Spleen (tissue), 11 donors: ENCODE measurements around the gene GLP2R. TPM values are rescaled to one million over a fixed set of nuclear protein-coding genes. Genes with fewer than 3 reads are reported as not detected.

ENCODE experiments used
- DNase-seq: peaks from one replicate; pipeline ENCODE4 v3.0.0-alpha.2; 2020
- H3K27ac ChIP-seq, 8 donors: fragments of 200-600 bp; sonication (generic) in 7 of 8; 1 replicate in 4 of 8; 2 replicates in 4 of 8; pipeline versions ENCODE4 v1.5.0 to v1.8.0; 2016 to 2021; ENCODE audit warnings: inconsistent platforms in 4 of 8, mild to moderate bottlenecking in 4 of 8, moderate library complexity in 1 of 8
- H3K27me3 ChIP-seq, 7 donors: fragments of 200-600 bp; sonication (generic) in 6 of 7; replicated peaks in 1 of 7; 1 replicate in 4 of 7; 2 replicates in 3 of 7; pipeline versions ENCODE4 v1.5.0 to v1.8.0; 2016 to 2021; ENCODE audit warnings: inconsistent platforms in 3 of 7, mild to moderate bottlenecking in 1 of 7
- H3K36me3 ChIP-seq, 6 donors: fragments of 200-600 bp; sonication (generic) in 5 of 6; 1 replicate in 4 of 6; 2 replicates in 2 of 6; pipeline versions ENCODE4 v1.5.0 to v1.8.0; 2016 to 2021; ENCODE audit warnings: inconsistent platforms in 2 of 6
- H3K4me1 ChIP-seq, 6 donors: fragments of 200-600 bp; sonication (generic) in 5 of 6; 1 replicate in 3 of 6; 2 replicates in 3 of 6; pipeline versions ENCODE4 v1.5.0 to v1.8.0; 2016 to 2021; ENCODE audit warnings: inconsistent platforms in 3 of 6
- H3K4me3 ChIP-seq, 8 donors: fragments of 200-600 bp; sonication (generic) in 7 of 8; 1 replicate in 4 of 8; 2 replicates in 4 of 8; pipeline versions ENCODE4 v1.5.0 to v1.8.0; 2016 to 2021; ENCODE audit warnings: inconsistent platforms in 4 of 8, mild to moderate bottlenecking in 4 of 8, moderate library complexity in 2 of 8
- H3K9me3 ChIP-seq, 8 donors: fragments of 200-600 bp; sonication (generic) in 7 of 8; 1 replicate in 4 of 8; 2 replicates in 4 of 8; pipeline versions ENCODE4 v1.5.0 to v1.8.0; 2016 to 2021; ENCODE audit warnings: inconsistent platforms in 4 of 8
- CTCF ChIP-seq, 11 experiments: fragments of 200-600 bp in 7 of 11; fragments of 450-650 bp in 4 of 11; sonication (generic) in 4 of 11; IDR thresholded peaks in 8 of 11; conservative IDR thresholded peaks in 3 of 11; 1 replicate in 7 of 11; 2 replicates in 4 of 11; pipeline versions ENCODE4 v1.4.0 to v1.8.0; 2016 to 2021; ENCODE audit warnings: antibody characterized with exemption in 11 of 11, inconsistent platforms in 4 of 11, mild to moderate bottlenecking in 1 of 11
- POLR2A ChIP-seq, 3 donors: fragments of 450-650 bp; IDR thresholded peaks; one replicate each; pipeline ENCODE4 v1.5.1; 2017; ENCODE audit warnings: antibody characterized with exemption in 3 of 3, mild to moderate bottlenecking in 1 of 3
- POLR2AphosphoS5 ChIP-seq, 3 donors: sonication (generic); formaldehyde crosslinking; IDR thresholded peaks; one replicate each; pipeline ENCODE4 v1.5.1; 2017; ENCODE audit warnings: antibody characterized with exemption in 3 of 3
- WGBS, 5 donors: extraction: QIAGEN DNeasy Blood & Tissue Kit in 3 of 5; methylation state at CpG; one replicate each; pipeline versions ENCODE4 v1.1.5 to v1.1.7; 2013 to 2018; 5-methylcytosine and 5-hydroxymethylcytosine counted together
- intact Hi-C: fragments of 100-400 bp; cut with DNase I; formaldehyde crosslinking; loops from one replicate; pipeline ENCODE4 v1.15.0; 2023; ENCODE audit warnings: low total_unique reads
- polyA plus RNA-seq, 3 donors: library from polyadenylated mRNA; stranded (reverse); fragments of 200-250 nt; gene quantifications; one replicate each; pipeline ENCODE4 v1.2.1, GENCODE V29; 2013
- total RNA-seq, 7 donors: library from RNA; depleted of rRNA in 3 of 7; stranded (reverse); fragments of >200 nt in 3 of 7; fragmentation: NEBNext Ultra II Directional in 4 of 7; extraction: Animal tissue kit (Norgen Biotek cat#: 25700) in 4 of 7; gene quantifications; one replicate each; pipeline versions ENCODE4 v1.1.0 to v1.2.1, GENCODE V29; 2016 to 2021
- donor health status: healthy with polysubstance abuse.
- donor health status: DM: no; HTN: no; CAD: no; lungs with moderate emphysema.
- donor health status: DM: no; HTN: no; CAD: no.
- donor health status: Bipolar disorder and iron deficiency.
- donor health status: healthy.
- donor health status: DM: no; HTN: no; CAD: no.
- donor health status: DM: yes; HTN: yes; CAD: no.

GLP2R gene
- total and polyA plus RNA-seq, 10 donors: 0.07 to 0.63 (median 0.15) TPM; not detected in 4

DNA sequence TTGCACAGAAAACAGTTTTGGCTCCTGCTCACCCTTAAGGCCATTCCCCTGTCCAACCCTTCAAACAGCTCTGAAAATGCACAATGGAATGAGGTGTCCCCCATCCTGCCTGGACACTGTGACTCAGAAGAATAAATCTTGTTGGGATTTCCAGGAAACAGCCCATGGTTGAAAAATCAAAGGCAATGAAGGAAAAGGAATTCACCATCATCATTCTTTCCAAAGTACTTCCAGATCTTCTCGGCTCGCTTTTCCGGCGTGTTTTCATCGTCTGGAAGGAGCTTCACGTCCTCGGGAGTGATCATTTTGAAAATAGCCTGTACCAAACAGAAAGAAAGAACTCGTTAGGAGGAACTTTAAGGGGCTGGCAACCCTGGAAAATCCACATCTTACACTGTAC is 75.1 kb downstream of the GLP2R start:
- peaks cover 0 to 51% (median 0%) of the 10 kb centered on the region in 7 donors for H3K27me3 ChIP-seq
- no peak for DNase-seq
- intact Hi-C loops: no loop called here
- H3K4me3 ChIP-seq: no peak overlapping the region
- 19 to 25% (median 22%) methylated on average over 8 of the region's 8 CpGs for WGBS, 5 donors
- no peaks in the 10 kb centered on the region for H3K36me3 ChIP-seq
- TF ChIP-seq CTCF (IDR thresholded peaks at IDR 0.05 in 8 of 11, conservative IDR thresholded peaks at IDR 0.05 in 3 of 11): no peak
- TF ChIP-seq POLR2A (IDR thresholded peaks at IDR 0.05): no peak
- TF ChIP-seq POLR2AphosphoS5 (IDR thresholded peaks at IDR 0.05): no peak
- H3K27ac ChIP-seq: no peak overlapping the region
- H3K4me1 ChIP-seq: peaks cover 0 to 12% (median 3%) of the 10 kb centered on the region in 6 donors
- no peaks in the 10 kb centered on the region for H3K9me3 ChIP-seq

- Histone ChIP-seq H3K4me3 (no peak overlapping the region), H3K4me1 (peaks cover 0 to 12% (median 3%) of the 10 kb centered on the region in 6 donors), H3K27me3 (peaks cover 0 to 48% (median 0%) of the 10 kb centered on the region in 7 donors), H3K27ac (no peak overlapping the region), H3K9me3 (no peaks in the 10 kb centered on the region), H3K36me3 (no peaks in the 10 kb centered on the region)
- 20 to 58% (median 42%) methylated on average over 2 of the region's 2 CpGs for WGBS, 5 donors
- intact Hi-C loops: no loop called here
- no peak for TF ChIP-seq CTCF (IDR thresholded peaks at IDR 0.05 in 8 of 11, conservative IDR thresholded peaks at IDR 0.05 in 3 of 11)
- no peak for TF ChIP-seq POLR2A (IDR thresholded peaks at IDR 0.05)
- no peak for TF ChIP-seq POLR2AphosphoS5 (IDR thresholded peaks at IDR 0.05)
- DNase-seq: peak; percentile 33
These were observed 76.4 kb downstream of the GLP2R start for GRCh38 chr17:9902120-9902519.

DNA sequence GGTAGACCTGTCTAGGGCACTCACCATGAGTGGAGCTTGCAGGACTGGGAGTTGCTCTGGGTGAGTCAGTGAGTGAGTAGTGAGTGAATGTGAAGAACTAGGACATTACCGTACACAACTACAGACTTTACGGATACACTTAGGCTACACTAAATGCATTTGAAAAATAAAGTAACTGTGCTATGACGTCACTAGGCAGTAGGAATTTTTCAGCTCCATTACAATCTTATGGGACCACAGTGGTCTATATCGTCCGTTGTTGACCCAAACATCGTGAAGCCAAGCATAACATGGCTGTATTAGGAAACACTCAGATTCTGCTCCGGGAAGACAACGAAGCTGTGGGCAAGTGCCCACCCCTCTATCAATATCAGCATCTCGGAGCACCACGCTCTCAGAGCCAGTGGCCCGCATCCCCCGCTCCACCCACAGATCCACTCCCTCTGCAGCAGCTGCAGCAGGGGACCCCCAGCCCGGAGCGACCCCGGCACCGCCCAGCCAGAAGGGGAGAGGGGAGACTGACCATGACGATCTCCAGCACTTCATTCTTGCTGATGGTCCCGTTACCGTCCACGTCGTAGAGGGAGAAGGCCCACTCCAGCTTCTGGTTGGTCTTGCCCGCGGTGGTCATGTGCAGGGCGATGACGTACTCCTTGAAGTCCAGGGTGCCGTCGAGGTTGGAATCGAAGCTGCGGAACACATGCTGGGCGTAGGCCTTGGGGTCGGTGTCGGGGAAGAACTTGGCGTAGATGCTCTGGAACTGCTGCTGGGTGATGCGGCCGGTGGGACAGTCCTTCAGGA is 78.8 kb downstream of the GLP2R start:
- Histone ChIP-seq H3K27ac (no peak overlapping the region), H3K9me3 (no peaks in the 10 kb centered on the region), H3K27me3 (peaks cover 0 to 38% (median 0%) of the 10 kb centered on the region in 7 donors), H3K4me3 (no peak overlapping the region), H3K4me1 (peaks cover 0 to 12% (median 3%) of the 10 kb centered on the region in 6 donors), H3K36me3 (no peaks in the 10 kb centered on the region)
- peak; percentile 58 for DNase-seq
- intact Hi-C loops: no loop called here
- TF ChIP-seq POLR2A (IDR thresholded peaks at IDR 0.05) (no peak), CTCF (IDR thresholded peaks at IDR 0.05 in 8 of 11, conservative IDR thresholded peaks at IDR 0.05 in 3 of 11) (no peak), POLR2AphosphoS5 (IDR thresholded peaks at IDR 0.05) (no peak)
- WGBS, 5 donors: 90 to 97% (median 96%) methylated on average over 23 to 35 of the region's 35 CpGs

DNA sequence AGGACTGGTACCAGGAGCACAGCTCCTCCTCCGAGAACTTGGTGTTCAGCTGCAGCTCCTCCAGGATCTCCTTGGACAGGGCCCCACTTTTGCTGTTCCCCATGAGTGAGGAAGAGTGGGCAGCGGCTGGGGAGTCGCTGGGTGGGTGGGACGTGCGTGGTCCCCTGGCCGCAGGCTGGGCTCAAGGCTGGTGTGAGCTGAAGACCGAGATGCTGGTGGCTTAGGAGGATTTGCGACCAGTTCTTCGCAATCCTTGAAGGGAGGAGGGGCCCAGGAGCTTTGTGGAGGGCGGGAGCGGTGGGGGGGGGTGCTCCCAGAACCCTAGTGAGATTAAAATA is 79.3 kb downstream of the GLP2R start, which contains the start of gene RCVRN:
RCVRN (minus strand) TSS at position 194 of the 338 bp plus-strand sequence; CDS start at position 103, 91 bp downstream.
- TF ChIP-seq POLR2A (IDR thresholded peaks at IDR 0.05) (no peak), POLR2AphosphoS5 (IDR thresholded peaks at IDR 0.05) (no peak), CTCF (IDR thresholded peaks at IDR 0.05 in 8 of 11, conservative IDR thresholded peaks at IDR 0.05 in 3 of 11) (no peak)
- intact Hi-C loops: no loop called here
- Histone ChIP-seq H3K27ac (no peak within 1 kb of the TSS), H3K4me3 (no peak within 1 kb of the TSS), H3K36me3 (no peaks in the 10 kb centered on the region), H3K4me1 (peaks cover 0 to 9% (median 2%) of the 10 kb centered on the region in 6 donors), H3K27me3 (peaks cover 0 to 32% (median 0%) of the 10 kb centered on the region in 7 donors), H3K9me3 (no peaks in the 10 kb centered on the region)
- WGBS, 5 donors: 90 to 95% (median 93%) methylated on average over 10 to 11 of the region's 11 CpGs
- DNase-seq: no peak
